ENCODE measurements around the gene SLC51A. TPM values are rescaled to one million over a fixed set of nuclear protein-coding genes. Genes with fewer than 3 reads are reported as not detected.
A peak's percentile ranks its signal among the peaks of the same experiment; 100 is the strongest.

SLC51A gene
- total and polyA plus RNA-seq, 2 of the 8 experiments (the other 6 are each of a cell fraction or from before 2014, with no cell fraction given): 6.3 to 9.8 TPM

DNA sequence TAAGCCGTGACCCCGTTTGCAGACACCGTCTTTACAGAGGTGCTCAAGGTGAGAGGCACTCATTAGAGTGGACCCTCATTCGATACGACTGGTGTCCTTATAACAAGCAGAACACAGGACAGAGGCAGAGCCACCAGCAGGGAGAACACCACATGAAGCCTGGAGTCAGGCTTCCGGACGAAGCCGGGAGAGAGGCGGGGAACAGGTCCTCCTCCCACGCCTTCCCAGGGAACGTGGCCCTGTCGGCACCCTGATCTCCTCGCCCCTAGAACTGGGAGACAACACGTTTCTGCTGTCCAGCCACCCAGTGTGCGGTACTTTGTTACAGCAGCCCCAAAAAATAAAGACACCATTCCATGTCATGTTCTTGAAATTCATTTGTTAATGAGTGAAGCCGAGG, 38.8 kb upstream of the SLC51A start:
- H4K8ac ChIP-seq (ENCODE audit: extremely low read depth, insufficient read depth, low read length): no peak overlapping the region; the same call in 1 of the 2 replicates
- H3K4me3 ChIP-seq (ENCODE audit: extremely low read depth in 1 of 4, insufficient read depth in 2 of 4, low read depth in 3 of 4, low read length in 4 of 4): no peak overlapping the region
- H3K27ac ChIP-seq (ENCODE audit: low read depth, low read length): no peak overlapping the region
- no peak overlapping the region for H3K56ac ChIP-seq (replicated peaks; ENCODE audit: insufficient read length, low read depth, low read length)
- H2BK5ac ChIP-seq (ENCODE audit: low read depth, low read length): no peak overlapping the region
- H3K23ac ChIP-seq (ENCODE audit: insufficient read length): no peak overlapping the region
- no peak overlapping the region for H3K4ac ChIP-seq (replicated peaks; ENCODE audit: insufficient read length, low read depth, low read length)
- H3K36me3 ChIP-seq (ENCODE audit: control insufficient read depth in 2 of 4, insufficient read depth in 4 of 4, low read length in 3 of 4): no peaks in the 10 kb centered on the region
- no peaks in the 10 kb centered on the region for H4K20me1 ChIP-seq (replicated peaks in 1 of 2; ENCODE audit: control insufficient read depth in 1 of 2, insufficient read depth in 2 of 2, low read length in 2 of 2)
- H3K14ac ChIP-seq (ENCODE audit: insufficient read length): no peak overlapping the region
- ChIA-PET CTCF (ENCODE audit: partially characterized antibody) (no interaction called here), POLR2A (ENCODE audit: partially characterized antibody) (no interaction called here)
- no peak for TF ChIP-seq BACH1 (IDR thresholded peaks at IDR 0.05; ENCODE audit: low read length)
- no peaks in the 10 kb centered on the region for H3K79me1 ChIP-seq (ENCODE audit: low read depth, low read length)
- H2BK20ac ChIP-seq (ENCODE audit: low read length): no peak overlapping the region
- FAIRE-seq (no peak), DNase-seq (ENCODE audit: low read depth in 1 of 2, low spot score in 2 of 2) (no peak)
- H3K4me2 ChIP-seq (ENCODE audit: insufficient read depth in 1 of 2, low read depth in 2 of 2, low read length in 2 of 2): no peak overlapping the region
- H3K9ac ChIP-seq (replicated peaks in 1 of 4; ENCODE audit: extremely low read depth in 1 of 4, low read depth in 3 of 4, low read length in 3 of 4): no peak overlapping the region
- H2AK5ac ChIP-seq (ENCODE audit: low read depth, low read length): 0 out of 2 replicates have a peak overlapping the region, but pooled peaks have one; percentile 5
- no peak overlapping the region for H2AFZ ChIP-seq (ENCODE audit: low read length)
- no peak overlapping the region for H4K5ac ChIP-seq (ENCODE audit: insufficient read length, low read depth, low read length)
- no peak overlapping the region for H2BK15ac ChIP-seq (ENCODE audit: low read length)
- no peak overlapping the region for H2BK120ac ChIP-seq (replicated peaks; ENCODE audit: low read depth, low read length)
- no peak overlapping the region for H2BK12ac ChIP-seq (ENCODE audit: low read depth, low read length)
- H3K27me3 ChIP-seq (replicated peaks in 1 of 4; ENCODE audit: control insufficient read depth in 3 of 4, extremely low read depth in 1 of 4, insufficient read depth in 3 of 4, low read length in 3 of 4): no peaks in the 10 kb centered on the region
- peaks cover 4 to 15% (median 11%) of the 10 kb centered on the region in 4 experiments; a peak in 6 of 7 replicates for H3K4me1 ChIP-seq (replicated peaks in 1 of 4; ENCODE audit: control insufficient read depth in 3 of 4, insufficient read depth in 4 of 4, low read length in 3 of 4)
- H4K91ac ChIP-seq (replicated peaks; ENCODE audit: insufficient read length, low read length): peak overlapping the region; percentile 80
- 87% methylated on average over 16 of the region's 16 CpGs; no CpG with 5 or more reads in 1 of the 2 experiments for WGBS, 2 experiments (ENCODE audit: extremely low coverage in 1 of 2, insufficient coverage in 1 of 2, insufficient read length in 1 of 2, insufficient replicate concordance in 2 of 2, low coverage in 1 of 2, low lambda C conversion rate in 2 of 2, missing lambda C conversion rate in 1 of 2)
- H3K23me2 ChIP-seq (ENCODE audit: low read depth, low read length): no peaks in the 10 kb centered on the region
- no peaks in the 10 kb centered on the region for H3K9me3 ChIP-seq (ENCODE audit: insufficient read depth in 2 of 2, low read depth in 1 of 2, low read length in 1 of 2)
- H3K79me2 ChIP-seq (ENCODE audit: control insufficient read depth in 1 of 2, insufficient read depth in 2 of 2, low read length in 2 of 2): no peaks in the 10 kb centered on the region
- H3K18ac ChIP-seq (ENCODE audit: extremely low read depth, low read length): no peak overlapping the region
